SK-N-SH treated with all-trans-retinoic acid at 6 μM for 48 hours (cell line): ENCODE measurements around the gene MNAT1.

Experiments used
- RARB ChIP-seq: fragments of 250-450 bp; sonication (Bioruptor Pico); IDR thresholded peaks from 2 replicates; pipeline ENCODE4 v1.8.0; 2021; ENCODE audit warnings: mild to moderate bottlenecking, moderate library complexity
- TF ChIP-seq, protein P1 (sequence below): fragments of 250-450 bp; sonication (Bioruptor Pico); IDR thresholded peaks from 2 replicates; pipeline ENCODE4 v1.8.0; 2020; ENCODE audit warnings: mild to moderate bottlenecking, moderate library complexity, borderline replicate concordance

DNA sequence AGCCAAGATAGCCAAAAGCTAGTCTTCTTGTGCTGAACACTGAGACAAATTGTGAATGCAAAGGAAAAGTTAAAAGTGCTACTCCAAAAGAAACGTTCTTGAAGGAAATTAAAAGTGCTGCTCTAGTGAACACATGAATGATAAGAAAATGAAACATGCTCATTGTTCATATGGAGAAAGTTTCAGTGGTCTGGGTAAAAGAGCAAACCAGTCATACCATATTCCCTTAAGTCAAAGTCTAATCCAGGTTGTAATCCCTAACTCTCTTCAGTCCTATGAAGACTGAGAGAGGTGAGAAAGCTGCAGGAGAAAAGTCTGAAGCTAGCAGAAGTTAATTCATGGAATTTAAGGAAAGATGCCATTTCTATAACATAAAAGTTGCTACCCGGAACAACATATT lies 121.5 kb downstream of the MNAT1 start:
- no peak for TF ChIP-seq RARB (CRISPR knock-in tag)
- TF ChIP-seq, protein P1, sequence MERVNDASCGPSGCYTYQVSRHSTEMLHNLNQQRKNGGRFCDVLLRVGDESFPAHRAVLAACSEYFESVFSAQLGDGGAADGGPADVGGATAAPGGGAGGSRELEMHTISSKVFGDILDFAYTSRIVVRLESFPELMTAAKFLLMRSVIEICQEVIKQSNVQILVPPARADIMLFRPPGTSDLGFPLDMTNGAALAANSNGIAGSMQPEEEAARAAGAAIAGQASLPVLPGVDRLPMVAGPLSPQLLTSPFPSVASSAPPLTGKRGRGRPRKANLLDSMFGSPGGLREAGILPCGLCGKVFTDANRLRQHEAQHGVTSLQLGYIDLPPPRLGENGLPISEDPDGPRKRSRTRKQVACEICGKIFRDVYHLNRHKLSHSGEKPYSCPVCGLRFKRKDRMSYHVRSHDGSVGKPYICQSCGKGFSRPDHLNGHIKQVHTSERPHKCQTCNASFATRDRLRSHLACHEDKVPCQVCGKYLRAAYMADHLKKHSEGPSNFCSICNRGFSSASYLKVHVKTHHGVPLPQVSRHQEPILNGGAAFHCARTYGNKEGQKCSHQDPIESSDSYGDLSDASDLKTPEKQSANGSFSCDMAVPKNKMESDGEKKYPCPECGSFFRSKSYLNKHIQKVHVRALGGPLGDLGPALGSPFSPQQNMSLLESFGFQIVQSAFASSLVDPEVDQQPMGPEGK (CRISPR knock-in tag), result no peak
